ENCODE data around the gene PLCG2. TPM values are rescaled to one million over a fixed set of nuclear protein-coding genes. Genes with fewer than 3 reads are reported as not detected.

PLCG2 gene
- total and polyA plus RNA-seq, 7 donors: 1.6 to 24.8 (median 3.6) TPM

GRCh38 chr16:81834868-81835267 is 55.8 kb downstream of the PLCG2 start:
- H3K36me3 ChIP-seq: no peaks in the 10 kb centered on the region
- intact Hi-C loops (cut with DNase I): no loop called here
- H3K4me3 ChIP-seq: no peak overlapping the region
- DNase-seq: peak; percentile 25
- H3K27me3 ChIP-seq: no peaks in the 10 kb centered on the region
- TF ChIP-seq POLR2A (IDR thresholded peaks at IDR 0.05) (no peak), CTCF (IDR thresholded peaks at IDR 0.05) (no peak)
- no peaks in the 10 kb centered on the region for H3K9me3 ChIP-seq
- 75 to 92% methylated on average over 2 of the region's 2 CpGs for WGBS, 2 donors
- no peak overlapping the region for H3K27ac ChIP-seq
- no peaks in the 10 kb centered on the region for H3K4me1 ChIP-seq

- TF ChIP-seq POLR2A (IDR thresholded peaks at IDR 0.05) (no peak), POLR2AphosphoS5 (IDR thresholded peaks at IDR 0.05) (no peak), CTCF (IDR thresholded peaks at IDR 0.05) (no peak), EP300 (IDR thresholded peaks at IDR 0.05) (no peak)
- no peak overlapping the region for H3K4me3 ChIP-seq
- DNase-seq: peak; percentile 17
- H3K27ac ChIP-seq: no peak overlapping the region
- no peaks in the 10 kb centered on the region for H3K27me3 ChIP-seq
- H3K4me1 ChIP-seq: no peaks in the 10 kb centered on the region
- H3K9me3 ChIP-seq: no peaks in the 10 kb centered on the region
- intact Hi-C loops (cut with DNase I): no loop called here
- 68 to 70% methylated on average over 12 of the region's 12 CpGs for WGBS, 2 donors
- no peaks in the 10 kb centered on the region for H3K36me3 ChIP-seq
Observed at GRCh38 chr16:81836279-81837054, 57.4 kb downstream of the PLCG2 start.

DNA sequence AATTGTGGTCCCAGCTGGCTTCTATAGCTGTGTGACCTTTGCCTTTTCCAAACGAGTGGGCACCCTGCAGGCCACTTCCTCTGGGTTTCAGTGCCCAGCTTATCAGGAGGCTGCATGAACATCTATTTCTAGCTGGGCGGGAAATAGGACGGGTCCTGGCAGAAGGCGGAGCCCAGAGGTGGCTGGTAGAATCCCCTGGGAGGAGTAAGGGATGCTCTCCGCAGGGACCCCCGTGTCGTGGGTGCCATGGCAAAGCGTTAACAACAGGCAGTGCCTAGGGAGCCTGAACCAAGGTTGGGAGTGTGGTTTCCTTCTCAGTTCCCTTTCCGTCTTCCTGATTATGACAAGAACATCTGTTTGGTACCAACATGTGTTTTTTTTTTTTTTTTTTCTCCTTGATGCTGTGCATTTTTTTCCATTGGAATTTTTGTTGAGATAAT is 58.2 kb downstream of the PLCG2 start:
- WGBS, 2 donors: 52 to 73% methylated on average over 9 of the region's 9 CpGs
- intact Hi-C loops (cut with DNase I): no loop called here
- no peak overlapping the region for H3K27ac ChIP-seq
- H3K4me3 ChIP-seq: no peak overlapping the region
- peak; percentile 50 for DNase-seq
- H3K9me3 ChIP-seq: no peaks in the 10 kb centered on the region
- H3K36me3 ChIP-seq: no peaks in the 10 kb centered on the region
- TF ChIP-seq CTCF (IDR thresholded peaks at IDR 0.05): no peak
- no peak for TF ChIP-seq POLR2AphosphoS5 (IDR thresholded peaks at IDR 0.05)
- no peak for TF ChIP-seq POLR2A (IDR thresholded peaks at IDR 0.05)
- TF ChIP-seq EP300 (IDR thresholded peaks at IDR 0.05): no peak
- H3K4me1 ChIP-seq: no peaks in the 10 kb centered on the region
- H3K27me3 ChIP-seq: no peaks in the 10 kb centered on the region

GRCh38 chr16:81838794-81839193 is 59.7 kb downstream of the PLCG2 start:
- no peak for TF ChIP-seq POLR2AphosphoS5 (IDR thresholded peaks at IDR 0.05)
- no peak for TF ChIP-seq CTCF (IDR thresholded peaks at IDR 0.05)
- TF ChIP-seq EP300 (IDR thresholded peaks at IDR 0.05): no peak
- no peak for TF ChIP-seq POLR2A (IDR thresholded peaks at IDR 0.05)
- no peaks in the 10 kb centered on the region for H3K9me3 ChIP-seq
- no peak overlapping the region for H3K4me3 ChIP-seq
- no peaks in the 10 kb centered on the region for H3K4me1 ChIP-seq
- no peaks in the 10 kb centered on the region for H3K27me3 ChIP-seq
- no peak for DNase-seq
- H3K36me3 ChIP-seq: no peaks in the 10 kb centered on the region
- WGBS, 2 donors: 44 to 46% methylated on average over 4 of the region's 4 CpGs
- no peak overlapping the region for H3K27ac ChIP-seq
- intact Hi-C loops (cut with DNase I): no loop called here

DNA sequence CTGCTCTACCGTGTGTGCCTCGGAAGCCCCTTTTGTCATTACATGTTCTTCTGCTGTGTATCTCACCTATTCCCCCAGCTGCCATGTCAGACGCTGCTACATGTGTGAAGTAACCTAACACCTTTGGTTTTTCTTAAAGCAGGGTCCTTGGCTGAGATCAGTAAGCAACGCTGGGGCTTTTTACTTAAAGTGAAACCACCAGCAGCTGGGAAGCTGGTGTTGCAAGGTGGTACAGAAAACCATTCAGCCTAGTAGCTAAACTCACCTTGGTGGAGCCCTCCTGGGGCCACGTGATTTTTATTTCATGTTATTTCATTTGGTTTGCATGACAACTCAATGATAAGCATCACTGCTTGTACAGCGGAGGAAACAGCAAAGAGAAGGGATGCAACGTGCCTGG is 62.6 kb downstream of the PLCG2 start:
- Histone ChIP-seq H3K27me3 (peaks cover 0 to 4% (median 0%) of the 10 kb centered on the region in 3 donors), H3K4me3 (no peak overlapping the region), H3K9me3 (peaks cover 0 to 3% (median 0%) of the 10 kb centered on the region in 4 donors), H3K4me1 (no peaks in the 10 kb centered on the region), H3K27ac (no peak overlapping the region), H3K36me3 (no peaks in the 10 kb centered on the region)
- DNase-seq: no peak
- intact Hi-C loops (cut with DNase I): no loop called here
- TF ChIP-seq CTCF (IDR thresholded peaks at IDR 0.05) (no peak), POLR2A (IDR thresholded peaks at IDR 0.05) (no peak), EP300 (IDR thresholded peaks at IDR 0.05) (no peak), POLR2AphosphoS5 (IDR thresholded peaks at IDR 0.05) (no peak)
- 42 to 44% methylated on average over 7 of the region's 7 CpGs for WGBS, 2 donors
